ENCODE results near the gene MIEN1.

MIEN1 gene

GRCh38 chr17:39772987-39773934, 42.9 kb upstream of the MIEN1 start:
- H3K27ac ChIP-seq, result no peak overlapping the region
- no peaks in the 10 kb centered on the region for H3K27me3 ChIP-seq (ENCODE audit: insufficient read depth, low read depth, severe bottlenecking)
- H3K4me3 ChIP-seq (ENCODE audit: low read depth, low read length), result no peak overlapping the region
- no peaks in the 10 kb centered on the region for H3K36me3 ChIP-seq
- DNase-seq, result no peak
- TF ChIP-seq, protein P1, sequence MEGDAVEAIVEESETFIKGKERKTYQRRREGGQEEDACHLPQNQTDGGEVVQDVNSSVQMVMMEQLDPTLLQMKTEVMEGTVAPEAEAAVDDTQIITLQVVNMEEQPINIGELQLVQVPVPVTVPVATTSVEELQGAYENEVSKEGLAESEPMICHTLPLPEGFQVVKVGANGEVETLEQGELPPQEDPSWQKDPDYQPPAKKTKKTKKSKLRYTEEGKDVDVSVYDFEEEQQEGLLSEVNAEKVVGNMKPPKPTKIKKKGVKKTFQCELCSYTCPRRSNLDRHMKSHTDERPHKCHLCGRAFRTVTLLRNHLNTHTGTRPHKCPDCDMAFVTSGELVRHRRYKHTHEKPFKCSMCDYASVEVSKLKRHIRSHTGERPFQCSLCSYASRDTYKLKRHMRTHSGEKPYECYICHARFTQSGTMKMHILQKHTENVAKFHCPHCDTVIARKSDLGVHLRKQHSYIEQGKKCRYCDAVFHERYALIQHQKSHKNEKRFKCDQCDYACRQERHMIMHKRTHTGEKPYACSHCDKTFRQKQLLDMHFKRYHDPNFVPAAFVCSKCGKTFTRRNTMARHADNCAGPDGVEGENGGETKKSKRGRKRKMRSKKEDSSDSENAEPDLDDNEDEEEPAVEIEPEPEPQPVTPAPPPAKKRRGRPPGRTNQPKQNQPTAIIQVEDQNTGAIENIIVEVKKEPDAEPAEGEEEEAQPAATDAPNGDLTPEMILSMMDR (IDR thresholded peaks at IDR 0.05; ENCODE audit: low read depth, low read length), result no peak
- H3K9me3 ChIP-seq (ENCODE audit: severe bottlenecking), result no peaks in the 10 kb centered on the region

- Histone ChIP-seq H3K27me3 (ENCODE audit: insufficient read depth, low read depth, severe bottlenecking) (no peaks in the 10 kb centered on the region), H3K4me3 (ENCODE audit: low read depth, low read length) (no peak overlapping the region), H3K36me3 (no peaks in the 10 kb centered on the region), H3K9me3 (ENCODE audit: severe bottlenecking) (no peaks in the 10 kb centered on the region), H3K27ac (no peak overlapping the region)
- TF ChIP-seq, protein P1 (IDR thresholded peaks at IDR 0.05; ENCODE audit: low read depth, low read length), result no peak
- no peak for DNase-seq
Measured at GRCh38 chr17:39772415-39772814, 42.1 kb upstream of the MIEN1 start.

DNA sequence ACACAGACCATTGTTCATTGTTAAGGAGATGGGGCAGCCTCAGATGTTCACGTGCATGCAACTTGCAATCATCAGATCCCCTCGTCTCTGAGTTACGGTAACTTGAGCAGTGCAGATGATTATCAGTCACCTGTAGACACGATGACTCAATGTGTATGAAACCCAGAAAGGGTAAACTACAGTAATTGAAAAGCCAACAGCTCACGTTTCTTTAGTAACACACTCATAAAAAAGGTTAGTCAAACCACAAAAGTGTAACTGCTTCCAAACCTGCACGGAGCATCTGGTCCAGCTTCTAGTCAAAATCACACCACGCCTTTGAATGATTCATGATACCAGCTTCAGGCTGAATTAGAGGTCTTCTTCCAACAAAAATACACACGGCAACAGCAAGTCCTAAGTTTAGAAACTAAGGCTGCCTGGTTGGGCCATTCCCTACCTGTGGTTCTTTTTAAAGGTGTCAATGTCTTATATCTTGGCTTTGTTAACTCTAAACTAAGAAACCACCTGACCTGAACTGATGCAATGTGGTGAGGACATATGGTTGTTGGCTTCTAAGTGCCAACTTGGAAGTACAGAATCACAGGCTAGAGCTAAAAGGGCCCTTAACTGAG, 39.7 kb upstream of the MIEN1 start:
- H3K4me3 ChIP-seq (ENCODE audit: low read depth, low read length), result no peak overlapping the region
- H3K36me3 ChIP-seq, result no peaks in the 10 kb centered on the region
- H3K9me3 ChIP-seq (ENCODE audit: severe bottlenecking), result peaks cover 3% of the 10 kb centered on the region
- no peak for DNase-seq
- no peak overlapping the region for H3K27ac ChIP-seq
- no peaks in the 10 kb centered on the region for H3K27me3 ChIP-seq (ENCODE audit: insufficient read depth, low read depth, severe bottlenecking)
- TF ChIP-seq, protein P1 (IDR thresholded peaks at IDR 0.05; ENCODE audit: low read depth, low read length), result no peak

- TF ChIP-seq, protein P1 (IDR thresholded peaks at IDR 0.05; ENCODE audit: low read depth, low read length), result no peak
- Histone ChIP-seq H3K9me3 (ENCODE audit: severe bottlenecking) (peaks cover 3% of the 10 kb centered on the region), H3K4me3 (ENCODE audit: low read depth, low read length) (no peak overlapping the region), H3K27ac (no peak overlapping the region), H3K36me3 (no peaks in the 10 kb centered on the region), H3K27me3 (ENCODE audit: insufficient read depth, low read depth, severe bottlenecking) (no peaks in the 10 kb centered on the region)
- no peak for DNase-seq
Measured at GRCh38 chr17:39767147-39767546, 36.8 kb upstream of the MIEN1 start.

DNA sequence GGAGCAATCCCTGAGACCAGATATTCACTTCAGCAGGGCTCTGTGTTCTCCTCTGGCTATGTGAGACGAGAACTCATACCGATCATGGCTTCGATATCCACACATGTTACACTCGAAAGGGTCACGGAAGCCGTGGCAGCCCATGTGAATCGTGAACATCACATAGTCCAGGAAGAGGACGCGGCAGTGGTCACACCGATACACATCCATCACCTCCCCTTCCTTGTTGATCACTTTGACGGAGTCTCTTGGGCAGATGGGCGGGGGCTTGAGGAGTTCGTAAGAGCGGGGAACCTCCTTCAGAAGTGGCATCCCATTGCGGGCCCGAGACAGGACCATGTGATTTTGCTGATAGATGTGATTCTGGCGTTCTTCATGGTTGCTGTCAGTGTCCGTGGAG, 35.4 kb upstream of the MIEN1 start:
- Histone ChIP-seq H3K27ac (no peak overlapping the region), H3K27me3 (ENCODE audit: insufficient read depth, low read depth, severe bottlenecking) (no peaks in the 10 kb centered on the region), H3K9me3 (ENCODE audit: severe bottlenecking) (peaks cover 3% of the 10 kb centered on the region), H3K36me3 (no peaks in the 10 kb centered on the region), H3K4me3 (ENCODE audit: low read depth, low read length) (no peak overlapping the region)
- DNase-seq, result no peak
- TF ChIP-seq, protein P1 (IDR thresholded peaks at IDR 0.05; ENCODE audit: low read depth, low read length), result no peak
